ENCODE data around the gene RPRD1B. TPM values are rescaled to one million over a fixed set of nuclear protein-coding genes. Genes with fewer than 3 reads are reported as not detected.

Gene RPRD1B
- polyA plus RNA-seq, 3 donors: 3.6 to 12.3 (median 4.7) TPM

DNA sequence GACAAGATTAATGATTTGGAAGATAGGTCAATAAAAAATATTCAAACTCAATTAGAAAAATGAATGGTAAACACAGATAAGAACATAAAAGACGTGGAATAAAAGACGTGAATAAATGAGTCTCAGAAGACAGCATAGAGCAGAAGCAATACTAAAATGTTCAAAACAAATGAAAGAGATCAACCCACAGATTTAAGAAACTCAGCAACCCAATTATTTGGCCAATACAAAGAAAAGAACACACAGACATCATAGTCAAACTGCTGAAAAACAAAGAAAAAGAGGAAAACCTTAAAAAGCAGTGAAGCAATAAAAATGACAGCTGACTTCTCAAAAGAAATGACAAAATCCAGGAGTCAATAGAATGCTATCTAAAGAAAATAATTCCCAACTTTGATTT is 15.2 kb upstream of the RPRD1B start:
- Mint-ChIP-seq H3K9me3 (peaks cover 4 to 16% (median 12%) of the 10 kb centered on the region in 7 donors), H3K27ac (no peak overlapping the region), H3K4me1 (peaks cover 4% of the 10 kb centered on the region), H3K4me3 (no peak overlapping the region), H3K36me3 (peaks cover 56 to 62% of the 10 kb centered on the region in 2 donors), H3K27me3 (ENCODE audit: low read depth in 3 of 3) (no peaks in the 10 kb centered on the region)
- no CpG with 5 or more reads among the region's 2 CpGs for WGBS (ENCODE audit: insufficient coverage)
- H3K79me2 ChIP-seq (ENCODE audit: insufficient read depth, low read length): peaks cover 63% of the 10 kb centered on the region
- DNase-seq: no peak
- H3K9me3 ChIP-seq (replicated peaks in 1 of 2; ENCODE audit: control insufficient read depth in 1 of 2, insufficient read depth in 1 of 2, low read length in 2 of 2): peaks cover 5 to 15% of the 10 kb centered on the region in 2 donors
- no peak overlapping the region for H3K4me3 ChIP-seq (replicated peaks in 1 of 3; ENCODE audit: low read depth in 2 of 3, low read length in 3 of 3)
- peaks cover 30 to 62% of the 10 kb centered on the region in 2 donors for H3K36me3 ChIP-seq (replicated peaks in 1 of 2; ENCODE audit: control insufficient read depth in 1 of 2, insufficient read depth in 2 of 2, low read length in 2 of 2)
- H3K4me2 ChIP-seq (replicated peaks; ENCODE audit: extremely low read depth, low read length, poor library complexity, severe bottlenecking): no peak overlapping the region
- H3K27ac ChIP-seq (ENCODE audit: low read depth in 1 of 2, low read length in 2 of 2): no peak overlapping the region
- H3K27me3 ChIP-seq (ENCODE audit: control insufficient read depth in 2 of 2, insufficient read depth in 2 of 2, low read length in 2 of 2): no peaks in the 10 kb centered on the region
- H3K4me1 ChIP-seq (ENCODE audit: control insufficient read depth in 1 of 2, insufficient read depth in 2 of 2, low read length in 2 of 2): peaks cover 4% of the 10 kb centered on the region in 2 donors
- TF ChIP-seq, protein P1, sequence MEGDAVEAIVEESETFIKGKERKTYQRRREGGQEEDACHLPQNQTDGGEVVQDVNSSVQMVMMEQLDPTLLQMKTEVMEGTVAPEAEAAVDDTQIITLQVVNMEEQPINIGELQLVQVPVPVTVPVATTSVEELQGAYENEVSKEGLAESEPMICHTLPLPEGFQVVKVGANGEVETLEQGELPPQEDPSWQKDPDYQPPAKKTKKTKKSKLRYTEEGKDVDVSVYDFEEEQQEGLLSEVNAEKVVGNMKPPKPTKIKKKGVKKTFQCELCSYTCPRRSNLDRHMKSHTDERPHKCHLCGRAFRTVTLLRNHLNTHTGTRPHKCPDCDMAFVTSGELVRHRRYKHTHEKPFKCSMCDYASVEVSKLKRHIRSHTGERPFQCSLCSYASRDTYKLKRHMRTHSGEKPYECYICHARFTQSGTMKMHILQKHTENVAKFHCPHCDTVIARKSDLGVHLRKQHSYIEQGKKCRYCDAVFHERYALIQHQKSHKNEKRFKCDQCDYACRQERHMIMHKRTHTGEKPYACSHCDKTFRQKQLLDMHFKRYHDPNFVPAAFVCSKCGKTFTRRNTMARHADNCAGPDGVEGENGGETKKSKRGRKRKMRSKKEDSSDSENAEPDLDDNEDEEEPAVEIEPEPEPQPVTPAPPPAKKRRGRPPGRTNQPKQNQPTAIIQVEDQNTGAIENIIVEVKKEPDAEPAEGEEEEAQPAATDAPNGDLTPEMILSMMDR (IDR thresholded peaks at IDR 0.05): no peak
- no peak overlapping the region for H3K9ac ChIP-seq (ENCODE audit: insufficient read depth, low read length, poor library complexity, severe bottlenecking)
- H4K20me1 ChIP-seq (ENCODE audit: insufficient read depth, low read length): peaks cover 3% of the 10 kb centered on the region
- intact Hi-C loops (cut with micrococcal nuclease): no loop called here
- H2AFZ ChIP-seq (ENCODE audit: insufficient read depth, low read depth, low read length, poor library complexity, severe bottlenecking): no peak overlapping the region

DNA sequence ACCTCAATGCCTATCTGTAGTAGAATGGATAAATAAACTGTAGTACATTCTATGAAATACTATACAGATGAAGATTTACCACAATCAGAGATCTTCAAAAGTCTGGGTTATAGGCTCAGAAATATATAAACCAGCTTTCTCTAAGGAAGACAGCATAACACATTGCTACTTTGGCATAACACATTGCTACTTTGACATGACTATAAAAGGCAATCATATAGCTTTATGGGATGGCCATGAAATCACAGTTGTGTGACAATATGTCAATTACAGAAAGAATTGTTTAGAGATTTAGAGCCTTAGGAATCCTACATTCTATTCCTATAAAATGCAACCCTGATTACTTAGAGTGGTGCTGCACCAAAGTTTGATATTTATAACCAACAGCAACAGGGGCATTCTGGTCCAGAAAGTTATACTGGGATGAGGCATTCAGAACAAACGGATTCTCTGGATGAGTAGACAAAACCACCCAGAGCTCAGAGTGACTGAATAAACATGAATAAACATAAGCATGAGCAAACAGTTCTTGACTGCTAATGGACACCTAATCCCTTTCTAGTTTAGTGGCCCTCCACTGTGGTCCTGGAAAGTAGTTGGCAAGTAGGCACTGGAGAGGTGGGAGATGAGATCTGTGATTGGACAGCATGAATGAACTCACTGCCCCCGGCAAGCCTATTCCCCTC is 12.3 kb upstream of the RPRD1B start:
- Histone ChIP-seq H3K4me2 (replicated peaks; ENCODE audit: extremely low read depth, low read length, poor library complexity, severe bottlenecking) (no peak overlapping the region), H3K79me2 (ENCODE audit: insufficient read depth, low read length) (peaks cover 72% of the 10 kb centered on the region), H3K9me3 (replicated peaks in 1 of 2; ENCODE audit: control insufficient read depth in 1 of 2, insufficient read depth in 1 of 2, low read length in 2 of 2) (peaks cover 5 to 15% of the 10 kb centered on the region in 2 donors), H3K27me3 (ENCODE audit: control insufficient read depth in 2 of 2, insufficient read depth in 2 of 2, low read length in 2 of 2) (no peaks in the 10 kb centered on the region), H3K27ac (ENCODE audit: low read depth in 1 of 2, low read length in 2 of 2) (no peak overlapping the region), H3K4me1 (ENCODE audit: control insufficient read depth in 1 of 2, insufficient read depth in 2 of 2, low read length in 2 of 2) (peaks cover 16 to 17% of the 10 kb centered on the region in 2 donors), H2AFZ (ENCODE audit: insufficient read depth, low read depth, low read length, poor library complexity, severe bottlenecking) (no peak overlapping the region), H3K4me3 (replicated peaks in 1 of 3; ENCODE audit: low read depth in 2 of 3, low read length in 3 of 3) (no peak overlapping the region), H3K9ac (ENCODE audit: insufficient read depth, low read length, poor library complexity, severe bottlenecking) (no peak overlapping the region), H4K20me1 (ENCODE audit: insufficient read depth, low read length) (peaks cover 3% of the 10 kb centered on the region), H3K36me3 (replicated peaks in 1 of 2; ENCODE audit: control insufficient read depth in 1 of 2, insufficient read depth in 2 of 2, low read length in 2 of 2) (peaks cover 22 to 44% of the 10 kb centered on the region in 2 donors)
- Mint-ChIP-seq H3K27ac (no peak overlapping the region), H3K4me1 (peaks cover 14% of the 10 kb centered on the region), H3K9me3 (peaks cover 4 to 16% (median 12%) of the 10 kb centered on the region in 7 donors), H3K27me3 (ENCODE audit: low read depth in 3 of 3) (no peaks in the 10 kb centered on the region), H3K4me3 (no peak overlapping the region), H3K36me3 (peaks cover 36 to 44% of the 10 kb centered on the region in 2 donors)
- no peak for DNase-seq
- WGBS (ENCODE audit: insufficient coverage): 100% methylated on average over 1 of the region's 2 CpGs
- intact Hi-C loops (cut with micrococcal nuclease): no loop called here
- TF ChIP-seq, protein P1 (IDR thresholded peaks at IDR 0.05): no peak
